ENCODE measurements around the gene HIPK2. TPM values are rescaled to one million over a fixed set of nuclear protein-coding genes. Genes with fewer than 3 reads are reported as not detected.

The HIPK2 gene
- total and polyA plus RNA-seq, 2 donors (not counting 3 experiments of a cell fraction or from before 2014, with no cell fraction given), result 9.0 to 43.8 TPM

DNA sequence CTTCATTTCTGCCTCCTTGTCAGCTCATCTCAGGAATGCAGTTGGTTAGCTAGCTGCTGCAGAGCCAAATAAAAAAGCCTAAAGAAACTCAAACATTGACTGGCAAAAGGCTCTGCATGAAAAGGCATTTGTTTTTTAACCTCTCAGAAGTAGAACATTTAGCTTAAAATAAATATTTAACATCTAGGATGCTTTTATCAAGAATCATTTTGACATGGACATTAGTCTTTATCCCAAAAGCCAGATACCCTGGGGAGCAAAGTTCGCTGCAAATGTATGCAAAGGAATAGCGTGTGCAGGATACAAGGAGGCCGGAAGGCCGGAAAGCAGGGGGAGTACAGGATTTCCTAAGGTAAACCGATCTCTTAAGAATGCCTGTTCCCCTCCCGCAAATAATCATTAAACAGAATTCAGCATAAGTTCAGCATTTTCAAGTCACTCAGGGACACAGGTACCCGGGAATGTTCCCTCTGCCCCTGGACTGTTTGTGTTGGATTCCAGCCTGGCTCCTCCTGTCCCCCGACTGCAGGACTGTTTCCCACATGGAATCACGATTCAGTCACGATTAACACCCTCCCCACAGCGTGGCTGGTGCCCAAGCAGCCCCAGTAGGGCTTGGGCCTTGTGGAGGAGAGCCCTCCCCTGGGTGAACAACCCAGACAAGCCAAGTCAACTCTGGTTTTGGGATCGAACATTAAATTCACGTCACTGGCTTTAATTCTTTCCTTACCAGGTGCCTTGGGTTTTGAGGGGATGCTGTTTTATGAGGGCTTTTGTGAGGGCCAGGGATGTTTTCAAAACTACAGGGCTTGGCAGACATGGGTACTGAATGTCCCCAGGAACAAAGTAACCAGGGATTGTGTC lies 97.8 kb downstream of the HIPK2 start:
- peak overlapping the region in 1 of 3 experiments; percentile 5 for H3K4me3 ChIP-seq (replicated peaks in 1 of 3; ENCODE audit: insufficient read depth in 1 of 3, low read depth in 1 of 3, low read length in 3 of 3)
- H2AFZ ChIP-seq (ENCODE audit: low read depth, low read length), result no peak overlapping the region
- no peaks in the 10 kb centered on the region for H3K27me3 ChIP-seq (ENCODE audit: control insufficient read depth in 2 of 2, insufficient read depth in 2 of 2, low read length in 2 of 2)
- no peaks in the 10 kb centered on the region for H3K9me3 ChIP-seq (replicated peaks; ENCODE audit: control insufficient read depth, insufficient read depth, low read length)
- DNase-seq (ENCODE audit: low read depth, low spot score), result peak; percentile 77
- no peak for TF ChIP-seq EZH2 (IDR thresholded peaks at IDR 0.05; ENCODE audit: borderline replicate concordance, low read depth, low read length, severe bottlenecking)
- TF ChIP-seq, protein P1, sequence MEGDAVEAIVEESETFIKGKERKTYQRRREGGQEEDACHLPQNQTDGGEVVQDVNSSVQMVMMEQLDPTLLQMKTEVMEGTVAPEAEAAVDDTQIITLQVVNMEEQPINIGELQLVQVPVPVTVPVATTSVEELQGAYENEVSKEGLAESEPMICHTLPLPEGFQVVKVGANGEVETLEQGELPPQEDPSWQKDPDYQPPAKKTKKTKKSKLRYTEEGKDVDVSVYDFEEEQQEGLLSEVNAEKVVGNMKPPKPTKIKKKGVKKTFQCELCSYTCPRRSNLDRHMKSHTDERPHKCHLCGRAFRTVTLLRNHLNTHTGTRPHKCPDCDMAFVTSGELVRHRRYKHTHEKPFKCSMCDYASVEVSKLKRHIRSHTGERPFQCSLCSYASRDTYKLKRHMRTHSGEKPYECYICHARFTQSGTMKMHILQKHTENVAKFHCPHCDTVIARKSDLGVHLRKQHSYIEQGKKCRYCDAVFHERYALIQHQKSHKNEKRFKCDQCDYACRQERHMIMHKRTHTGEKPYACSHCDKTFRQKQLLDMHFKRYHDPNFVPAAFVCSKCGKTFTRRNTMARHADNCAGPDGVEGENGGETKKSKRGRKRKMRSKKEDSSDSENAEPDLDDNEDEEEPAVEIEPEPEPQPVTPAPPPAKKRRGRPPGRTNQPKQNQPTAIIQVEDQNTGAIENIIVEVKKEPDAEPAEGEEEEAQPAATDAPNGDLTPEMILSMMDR (IDR thresholded peaks at IDR 0.05; ENCODE audit: extremely low read depth in 1 of 2, insufficient read depth in 1 of 2, low read depth in 1 of 2, low read length in 2 of 2), result no peak
- no peak for TF ChIP-seq JUN (IDR thresholded peaks at IDR 0.05; ENCODE audit: borderline replicate concordance, insufficient read depth, insufficient read length, low read depth)
- TF ChIP-seq MYC (IDR thresholded peaks at IDR 0.05; ENCODE audit: low read depth, low read length), result no peak
- TF ChIP-seq POLR2A (IDR thresholded peaks at IDR 0.05; ENCODE audit: low read depth, low read length), result peak; percentile 74
- peak; percentile 42 for TF ChIP-seq FOS (IDR thresholded peaks at IDR 0.05; ENCODE audit: borderline replicate concordance, insufficient read depth, low read length)
- TF ChIP-seq, protein P2, sequence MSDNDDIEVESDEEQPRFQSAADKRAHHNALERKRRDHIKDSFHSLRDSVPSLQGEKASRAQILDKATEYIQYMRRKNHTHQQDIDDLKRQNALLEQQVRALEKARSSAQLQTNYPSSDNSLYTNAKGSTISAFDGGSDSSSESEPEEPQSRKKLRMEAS (IDR thresholded peaks at IDR 0.05; ENCODE audit: insufficient read depth, insufficient read length), result no peak
- peak; percentile 91 for TF ChIP-seq GATA2 (IDR thresholded peaks at IDR 0.05; ENCODE audit: insufficient read depth, insufficient read length, low read depth, low read length)
- TF ChIP-seq POLR2AphosphoS5 (IDR thresholded peaks at IDR 0.05; ENCODE audit: insufficient read depth, low read depth, low read length), result peak; percentile 96
- H3K79me2 ChIP-seq (ENCODE audit: control insufficient read depth, insufficient read depth, low read length), result peaks cover 15% of the 10 kb centered on the region
- peak overlapping the region; percentile 74 for H3K9ac ChIP-seq (replicated peaks; ENCODE audit: extremely low read depth, insufficient read depth, low read length)
- CTCF ChIA-PET, result interaction anchor here (0.6 to 1.7 kb wide), 8 partner anchors 10 to 45 kb away, joined by 3 to 9 read pairs (median 4); no protein-coding TSS in a partner anchor
- intact Hi-C loops (cut with micrococcal nuclease), result loop anchor here (1.0 kb wide), 4 partner anchors 31 to 96 kb away; no protein-coding TSS in a partner anchor
- H4K20me1 ChIP-seq (replicated peaks; ENCODE audit: control insufficient read depth, extremely low read depth, insufficient read depth, low read length), result no peaks in the 10 kb centered on the region
- H3K4me2 ChIP-seq (ENCODE audit: insufficient read depth, low read length), result peak overlapping the region; percentile 65
- peak overlapping the region; percentile 92 for H3K27ac ChIP-seq (ENCODE audit: insufficient read depth, low read depth, low read length)
- TSS peak; percentile 95 for BruUV-seq (replicated peaks)
- POLR2A ChIA-PET, result interaction anchor here (0.9 to 1.3 kb wide), 2 partner anchors 45 to 237 kb away, joined by 3 read pairs; no protein-coding TSS in a partner anchor
- no peaks in the 10 kb centered on the region for H3K36me3 ChIP-seq (ENCODE audit: control insufficient read depth in 2 of 2, extremely low read depth in 1 of 2, insufficient read depth in 2 of 2, low read length in 2 of 2)
- dilution Hi-C loops (cut with MboI; ENCODE audit: extremely low pct_ligation_motif_present, low sequenced_read_pairs), result no loop called here
- peak; percentile 97 for FAIRE-seq
- no peaks in the 10 kb centered on the region for H3K9me1 ChIP-seq (replicated peaks; ENCODE audit: control insufficient read depth, extremely low read depth, insufficient read depth, low read length)
- H3K4me1 ChIP-seq (ENCODE audit: control insufficient read depth, extremely low read depth, insufficient read depth, low read length), result peaks cover 46% of the 10 kb centered on the region

Measured in endothelial cell of umbilical vein (primary cell).